ENCODE results near the gene SMARCA2.

DNA sequence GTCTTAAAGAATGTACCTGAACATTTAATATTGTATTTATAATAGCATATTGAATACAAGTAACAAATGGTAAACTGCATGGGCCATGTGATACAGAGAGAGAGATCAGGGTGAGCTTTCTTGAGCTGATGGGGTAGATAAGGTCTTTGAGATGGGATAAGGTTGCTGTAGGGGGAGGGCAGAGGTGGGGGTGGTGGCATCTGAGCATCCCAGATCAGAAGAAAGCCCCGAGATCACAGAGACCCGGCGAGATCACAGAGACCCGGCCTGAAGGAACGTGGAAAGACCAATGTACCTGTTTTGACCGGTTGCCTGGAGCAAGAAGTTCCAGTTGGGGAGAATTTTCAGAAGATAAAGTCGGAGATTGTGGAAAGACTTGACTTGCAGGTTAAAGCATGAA is 6.6 kb downstream of the SMARCA2 start:
- TF ChIP-seq EP300 (IDR thresholded peaks at IDR 0.05) (no peak), POLR2A (IDR thresholded peaks at IDR 0.05; ENCODE audit: low read depth) (no peak)
- TF ChIP-seq, protein P1, sequence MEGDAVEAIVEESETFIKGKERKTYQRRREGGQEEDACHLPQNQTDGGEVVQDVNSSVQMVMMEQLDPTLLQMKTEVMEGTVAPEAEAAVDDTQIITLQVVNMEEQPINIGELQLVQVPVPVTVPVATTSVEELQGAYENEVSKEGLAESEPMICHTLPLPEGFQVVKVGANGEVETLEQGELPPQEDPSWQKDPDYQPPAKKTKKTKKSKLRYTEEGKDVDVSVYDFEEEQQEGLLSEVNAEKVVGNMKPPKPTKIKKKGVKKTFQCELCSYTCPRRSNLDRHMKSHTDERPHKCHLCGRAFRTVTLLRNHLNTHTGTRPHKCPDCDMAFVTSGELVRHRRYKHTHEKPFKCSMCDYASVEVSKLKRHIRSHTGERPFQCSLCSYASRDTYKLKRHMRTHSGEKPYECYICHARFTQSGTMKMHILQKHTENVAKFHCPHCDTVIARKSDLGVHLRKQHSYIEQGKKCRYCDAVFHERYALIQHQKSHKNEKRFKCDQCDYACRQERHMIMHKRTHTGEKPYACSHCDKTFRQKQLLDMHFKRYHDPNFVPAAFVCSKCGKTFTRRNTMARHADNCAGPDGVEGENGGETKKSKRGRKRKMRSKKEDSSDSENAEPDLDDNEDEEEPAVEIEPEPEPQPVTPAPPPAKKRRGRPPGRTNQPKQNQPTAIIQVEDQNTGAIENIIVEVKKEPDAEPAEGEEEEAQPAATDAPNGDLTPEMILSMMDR (IDR thresholded peaks at IDR 0.05) = no peak

All from esophagus muscularis mucosa (tissue), 4 donors.